Measurements from ENCODE around the gene FAF2. TPM values are rescaled to one million over a fixed set of nuclear protein-coding genes. Genes with fewer than 3 reads are reported as not detected.

FAF2 gene
- total RNA-seq, 1 donor from 2014 or later: 32.3 TPM

DNA sequence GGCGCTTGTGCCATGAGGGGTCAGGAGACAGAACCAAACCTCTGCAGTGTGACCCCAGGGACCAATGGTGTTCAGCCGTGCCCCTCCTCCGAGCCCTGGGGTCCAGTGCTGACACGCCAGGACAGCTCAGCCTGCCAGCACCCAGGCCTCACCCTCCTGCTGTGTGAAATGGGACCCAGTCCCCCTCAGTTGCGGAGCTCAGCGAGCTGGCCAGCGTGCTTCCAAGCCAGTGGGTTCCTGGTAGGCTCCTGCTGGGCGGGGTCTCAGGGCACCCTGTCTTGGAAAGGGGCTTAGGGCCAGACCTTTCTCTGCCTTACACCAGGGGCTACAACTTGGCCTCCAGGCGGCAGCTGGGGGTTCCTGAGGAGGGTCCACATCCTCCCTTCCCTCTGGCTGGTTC, 84.6 kb downstream of the FAF2 start:
- no peaks in the 10 kb centered on the region for H3K9me3 Mint-ChIP-seq
- H4K20me1 ChIP-seq (ENCODE audit: low read depth): peaks cover 64% of the 10 kb centered on the region
- no peaks in the 10 kb centered on the region for H3K36me3 ChIP-seq
- H3K4me2 ChIP-seq: no peak overlapping the region
- no peaks in the 10 kb centered on the region for H3K9me3 ChIP-seq (ENCODE audit: low read depth)
- H3K27ac Mint-ChIP-seq: no peak overlapping the region
- H3K36me3 Mint-ChIP-seq: peaks cover 6% of the 10 kb centered on the region
- H3K4me1 Mint-ChIP-seq: peaks cover 27% of the 10 kb centered on the region
- H3K4me3 ChIP-seq: no peak overlapping the region
- H3F3A ChIP-seq (ENCODE audit: low read depth): peaks cover 3% of the 10 kb centered on the region
- H3K27ac ChIP-seq: no peak overlapping the region
- no peaks in the 10 kb centered on the region for H3K27me3 Mint-ChIP-seq (ENCODE audit: insufficient read depth, low read depth)
- H3K4me1 ChIP-seq: peaks cover 10% of the 10 kb centered on the region
- no peak for TF ChIP-seq EZH2phosphoT487 (IDR thresholded peaks at IDR 0.05)
- TF ChIP-seq EZH2 (IDR thresholded peaks at IDR 0.05): no peak
- TF ChIP-seq, protein P1, sequence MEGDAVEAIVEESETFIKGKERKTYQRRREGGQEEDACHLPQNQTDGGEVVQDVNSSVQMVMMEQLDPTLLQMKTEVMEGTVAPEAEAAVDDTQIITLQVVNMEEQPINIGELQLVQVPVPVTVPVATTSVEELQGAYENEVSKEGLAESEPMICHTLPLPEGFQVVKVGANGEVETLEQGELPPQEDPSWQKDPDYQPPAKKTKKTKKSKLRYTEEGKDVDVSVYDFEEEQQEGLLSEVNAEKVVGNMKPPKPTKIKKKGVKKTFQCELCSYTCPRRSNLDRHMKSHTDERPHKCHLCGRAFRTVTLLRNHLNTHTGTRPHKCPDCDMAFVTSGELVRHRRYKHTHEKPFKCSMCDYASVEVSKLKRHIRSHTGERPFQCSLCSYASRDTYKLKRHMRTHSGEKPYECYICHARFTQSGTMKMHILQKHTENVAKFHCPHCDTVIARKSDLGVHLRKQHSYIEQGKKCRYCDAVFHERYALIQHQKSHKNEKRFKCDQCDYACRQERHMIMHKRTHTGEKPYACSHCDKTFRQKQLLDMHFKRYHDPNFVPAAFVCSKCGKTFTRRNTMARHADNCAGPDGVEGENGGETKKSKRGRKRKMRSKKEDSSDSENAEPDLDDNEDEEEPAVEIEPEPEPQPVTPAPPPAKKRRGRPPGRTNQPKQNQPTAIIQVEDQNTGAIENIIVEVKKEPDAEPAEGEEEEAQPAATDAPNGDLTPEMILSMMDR (IDR thresholded peaks at IDR 0.05): no peak
- H3K79me2 ChIP-seq (ENCODE audit: low read depth): peaks cover 62% of the 10 kb centered on the region
- no peak overlapping the region for H3K9ac ChIP-seq
- no peak overlapping the region for H2AFZ ChIP-seq (replicated peaks)
- DNase-seq (ENCODE audit: low spot score): no peak
- H3K4me3 Mint-ChIP-seq: no peak overlapping the region
- no peaks in the 10 kb centered on the region for H3K27me3 ChIP-seq

DNA sequence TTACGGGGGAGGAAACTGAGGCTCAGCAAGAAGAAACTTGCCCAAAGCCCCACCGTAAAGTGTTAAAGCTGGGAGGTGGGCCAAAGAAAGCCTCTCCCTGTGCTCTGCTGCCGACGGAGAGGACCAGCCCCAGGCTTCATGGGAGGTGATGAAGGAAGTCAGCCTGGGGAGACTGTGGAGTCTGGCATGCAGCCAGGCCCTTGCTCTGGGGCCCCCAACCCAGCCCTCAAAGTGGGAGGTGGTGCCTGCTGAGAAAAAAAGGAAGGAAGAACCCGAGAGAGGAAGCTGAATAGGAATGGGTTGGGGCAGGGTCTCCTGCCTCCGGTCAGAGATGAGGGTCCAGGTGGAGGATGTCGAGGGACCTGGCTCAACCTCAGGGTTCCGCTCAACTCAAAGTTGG, 85.2 kb downstream of the FAF2 start:
- H3K27me3 ChIP-seq: no peaks in the 10 kb centered on the region
- H2AFZ ChIP-seq (replicated peaks): no peak overlapping the region
- H3K4me3 ChIP-seq: no peak overlapping the region
- H3K4me1 Mint-ChIP-seq: peaks cover 33% of the 10 kb centered on the region
- peaks cover 13% of the 10 kb centered on the region for H3K4me1 ChIP-seq
- H3K27ac ChIP-seq: no peak overlapping the region
- H3K36me3 Mint-ChIP-seq: peaks cover 6% of the 10 kb centered on the region
- peak overlapping the region; percentile 91 for H3K4me2 ChIP-seq
- no peak for TF ChIP-seq EZH2 (IDR thresholded peaks at IDR 0.05)
- TF ChIP-seq, protein P1 (IDR thresholded peaks at IDR 0.05): no peak
- no peak for TF ChIP-seq EZH2phosphoT487 (IDR thresholded peaks at IDR 0.05)
- no peak for DNase-seq (ENCODE audit: low spot score)
- no peaks in the 10 kb centered on the region for H3K27me3 Mint-ChIP-seq (ENCODE audit: insufficient read depth, low read depth)
- H3K79me2 ChIP-seq (ENCODE audit: low read depth): peaks cover 62% of the 10 kb centered on the region
- H3K9ac ChIP-seq: no peak overlapping the region
- no peak overlapping the region for H3K27ac Mint-ChIP-seq
- H3K4me3 Mint-ChIP-seq: no peak overlapping the region
- H4K20me1 ChIP-seq (ENCODE audit: low read depth): peaks cover 59% of the 10 kb centered on the region
- no peaks in the 10 kb centered on the region for H3K9me3 Mint-ChIP-seq
- no peaks in the 10 kb centered on the region for H3K9me3 ChIP-seq (ENCODE audit: low read depth)
- peaks cover 7% of the 10 kb centered on the region for H3F3A ChIP-seq (ENCODE audit: low read depth)
- H3K36me3 ChIP-seq: no peaks in the 10 kb centered on the region

DNA sequence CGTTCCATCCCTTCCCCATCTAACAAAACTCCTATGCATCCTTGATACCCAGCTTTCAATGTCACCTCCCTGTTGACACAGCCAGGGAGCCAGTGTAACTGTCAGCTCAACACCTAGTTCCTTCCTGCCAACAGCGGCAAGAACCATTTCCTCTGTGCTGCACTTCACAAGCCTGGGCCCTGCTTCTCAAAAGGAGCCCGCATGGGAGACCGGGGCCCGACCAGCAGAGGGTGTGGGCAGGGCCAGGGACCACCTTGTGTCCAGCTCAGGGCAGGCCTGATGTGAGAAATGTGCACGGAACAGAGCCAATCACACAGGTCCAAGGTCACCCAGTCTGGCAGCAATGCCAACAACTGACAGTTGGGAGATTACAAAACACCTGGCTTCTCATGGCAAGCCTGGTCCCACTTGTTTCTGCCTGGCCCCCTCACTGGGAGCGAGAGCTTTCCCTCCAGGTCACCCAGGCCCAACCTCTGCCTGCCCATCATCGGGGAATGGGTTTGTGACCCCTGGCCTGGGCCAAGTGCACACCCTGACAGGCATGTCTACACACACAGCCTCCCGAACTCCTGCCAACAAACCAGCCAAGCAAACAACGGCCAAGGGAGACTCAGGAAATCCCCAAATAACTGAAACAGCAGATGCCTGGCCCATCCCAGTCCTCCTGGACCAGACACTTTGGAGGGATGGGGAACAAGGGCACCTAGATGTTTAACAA, 85.9 kb downstream of the FAF2 start:
- no peak for TF ChIP-seq EZH2phosphoT487 (IDR thresholded peaks at IDR 0.05)
- TF ChIP-seq, protein P1 (IDR thresholded peaks at IDR 0.05): no peak
- TF ChIP-seq EZH2 (IDR thresholded peaks at IDR 0.05): no peak
- H3K27ac ChIP-seq: no peak overlapping the region
- H3K79me2 ChIP-seq (ENCODE audit: low read depth): peaks cover 62% of the 10 kb centered on the region
- Mint-ChIP-seq H3K27me3 (ENCODE audit: insufficient read depth, low read depth) (peaks cover under 1% of the 10 kb centered on the region), H3K36me3 (peaks cover 6% of the 10 kb centered on the region), H3K4me1 (peaks cover 34% of the 10 kb centered on the region), H3K4me3 (peak overlapping the region; percentile 99), H3K27ac (no peak overlapping the region), H3K9me3 (no peaks in the 10 kb centered on the region)
- no peaks in the 10 kb centered on the region for H3K27me3 ChIP-seq
- H3K9me3 ChIP-seq (ENCODE audit: low read depth): no peaks in the 10 kb centered on the region
- H3K4me1 ChIP-seq: peaks cover 15% of the 10 kb centered on the region
- peaks cover 57% of the 10 kb centered on the region for H4K20me1 ChIP-seq (ENCODE audit: low read depth)
- H3K36me3 ChIP-seq: no peaks in the 10 kb centered on the region
- H3F3A ChIP-seq (ENCODE audit: low read depth): peaks cover 14% of the 10 kb centered on the region
- peak overlapping the region; percentile 91 for H3K4me2 ChIP-seq
- H2AFZ ChIP-seq (replicated peaks): no peak overlapping the region
- no peak overlapping the region for H3K9ac ChIP-seq
- no peak for DNase-seq (ENCODE audit: low spot score)
- H3K4me3 ChIP-seq: no peak overlapping the region

Data from neural progenitor cell (in vitro differentiated cells).